H1 (cell line): ENCODE measurements around the gene IL3. TPM values are rescaled to one million over a fixed set of nuclear protein-coding genes. Genes with fewer than 3 reads are reported as not detected.

ENCODE experiments used
- CTCF ChIA-PET: fragments of 300-600 bp; sonication (Branson Sonifier 250); formaldehyde crosslinking; loops from one replicate; lab custom pipeline; 2021; ENCODE audit not compliant: partially characterized antibody; lab: Charles Lee
- POLR2A ChIA-PET: fragments of 300-600 bp; sonication (Branson Sonifier 250); formaldehyde crosslinking; loops from one replicate; lab custom pipeline; 2021; ENCODE audit warnings: inconsistent platforms; ENCODE audit not compliant: partially characterized antibody; lab: Charles Lee
- DNase-seq, 2 experiments: peaks; one replicate each; pipeline versions ENCODE4 v3.0.0 to v3.0.0-alpha.2; 2010 to 2022; ENCODE audit warnings: low spot score in 2 of 2, low read depth in 1 of 2, mixed read lengths in 1 of 2
- FAIRE-seq: peaks from 2 replicates; lab custom pipeline; 2011; peaks lifted over from hg19 to GRCh38; lab: Jason Lieb, UNC
- H2AFZ ChIP-seq: 2 replicates; pipeline ENCODE4 v1.8.1; 2012; ENCODE audit warnings: low read length, inconsistent platforms
- H2AK5ac ChIP-seq: 2 replicates; pipeline ENCODE4 v1.6.1; 2013; ENCODE audit warnings: low read depth, low read length
- H2BK120ac ChIP-seq: replicated peaks from 2 replicates; pipeline ENCODE3; 2013; ENCODE audit warnings: low read depth, low read length, inconsistent platforms
- H2BK12ac ChIP-seq: 2 replicates; pipeline ENCODE4 v1.6.1; 2013; ENCODE audit warnings: low read depth, low read length
- H2BK15ac ChIP-seq: 2 replicates; pipeline ENCODE4 v1.6.1; 2013; ENCODE audit warnings: low read length
- H2BK20ac ChIP-seq: 2 replicates; pipeline ENCODE4 v1.6.1; 2013; ENCODE audit warnings: low read length
- H2BK5ac ChIP-seq: 2 replicates; pipeline ENCODE4 v1.6.1; 2013; ENCODE audit warnings: low read depth, low read length
- H3K14ac ChIP-seq: 2 replicates; pipeline ENCODE4 v1.6.1; 2013; ENCODE audit warnings: inconsistent platforms; ENCODE audit not compliant: insufficient read length
- H3K18ac ChIP-seq: 2 replicates; pipeline ENCODE4 v1.6.1; 2013; ENCODE audit warnings: low read length; ENCODE audit errors: extremely low read depth
- H3K23ac ChIP-seq: 2 replicates; pipeline ENCODE4 v1.6.1; 2013; ENCODE audit warnings: inconsistent platforms; ENCODE audit not compliant: insufficient read length
- H3K23me2 ChIP-seq: 2 replicates; pipeline ENCODE4 v1.6.1; 2013; ENCODE audit warnings: low read depth, low read length
- H3K27ac ChIP-seq: 2 replicates; pipeline ENCODE4 v1.6.1; 2011; ENCODE audit warnings: low read depth, low read length, inconsistent platforms
- H3K27me3 ChIP-seq, 4 experiments: replicated peaks in 1 of 4; 1 replicate in 1 of 4; 2 replicates in 3 of 4; pipeline versions ENCODE4 v1.6.1 to v1.8.1; 2011 to 2013; ENCODE audit warnings: low read length in 3 of 4, mild to moderate bottlenecking in 3 of 4, inconsistent platforms in 2 of 4, mixed read lengths in 2 of 4, moderate library complexity in 1 of 4; ENCODE audit not compliant: control insufficient read depth in 3 of 4, insufficient read depth in 3 of 4; ENCODE audit errors: extremely low read depth in 1 of 4
- H3K36me3 ChIP-seq, 4 experiments: 2 replicates each; pipeline versions ENCODE4 v1.6.1 to v1.8.1; 2011 to 2013; ENCODE audit warnings: mild to moderate bottlenecking in 4 of 4, low read length in 3 of 4, moderate library complexity in 2 of 4, control low read depth in 1 of 4, inconsistent platforms in 1 of 4; ENCODE audit not compliant: insufficient read depth in 4 of 4, control insufficient read depth in 2 of 4
- H3K4ac ChIP-seq: replicated peaks from 2 replicates; pipeline ENCODE3; 2013; ENCODE audit warnings: low read length, low read depth, mixed read lengths, inconsistent platforms; ENCODE audit not compliant: insufficient read length
- H3K4me1 ChIP-seq, 4 experiments: replicated peaks in 1 of 4; 1 replicate in 1 of 4; 2 replicates in 3 of 4; pipeline versions ENCODE4 v1.6.1 to v1.8.1; 2011 to 2013; ENCODE audit warnings: low read length in 3 of 4, inconsistent platforms in 2 of 4, mixed read lengths in 1 of 4; ENCODE audit not compliant: insufficient read depth in 4 of 4, control insufficient read depth in 3 of 4
- H3K4me2 ChIP-seq, 2 experiments: 2 replicates each; pipeline versions ENCODE4 v1.6.1 to v1.8.1; 2011 to 2013; ENCODE audit warnings: low read depth in 2 of 2, low read length in 2 of 2, control low read depth in 1 of 2, inconsistent platforms in 1 of 2, mild to moderate bottlenecking in 1 of 2; ENCODE audit not compliant: insufficient read depth in 1 of 2
- H3K4me3 ChIP-seq, 4 experiments: fragments of 200-600, 300-600 bp in 1 of 4; sonication (generic), shearing (Covaris generic), sonication (Bioruptor Twin) in 1 of 4; 2 replicates each; pipeline versions ENCODE4 v1.5.1 to v1.8.1; 2011 to 2016; ENCODE audit warnings: low read length in 4 of 4, low read depth in 3 of 4, control low read depth in 2 of 4, inconsistent platforms in 2 of 4, mild to moderate bottlenecking in 2 of 4, mixed read lengths in 1 of 4, moderate library complexity in 1 of 4; ENCODE audit not compliant: insufficient read depth in 2 of 4; ENCODE audit errors: extremely low read depth in 1 of 4
- H3K56ac ChIP-seq: replicated peaks from 2 replicates; pipeline ENCODE3; 2013; ENCODE audit warnings: low read depth, mild to moderate bottlenecking, mixed read lengths, low read length, inconsistent platforms; ENCODE audit not compliant: insufficient read length
- H3K79me1 ChIP-seq: 2 replicates; pipeline ENCODE4 v1.6.1; 2013; ENCODE audit warnings: low read depth, low read length, control low read depth
- H3K79me2 ChIP-seq, 2 experiments: 2 replicates each; pipeline versions ENCODE4 v1.6.1 to v1.8.1; 2012 to 2013; ENCODE audit warnings: low read length in 2 of 2, mild to moderate bottlenecking in 2 of 2, inconsistent platforms in 1 of 2; ENCODE audit not compliant: insufficient read depth in 2 of 2, control insufficient read depth in 1 of 2
- H3K9ac ChIP-seq, 4 experiments: replicated peaks in 1 of 4; 1 replicate in 1 of 4; 2 replicates in 3 of 4; pipeline versions ENCODE4 v1.6.1 to v1.8.1; 2011 to 2013; ENCODE audit warnings: low read depth in 3 of 4, low read length in 3 of 4, control low read depth in 2 of 4, mild to moderate bottlenecking in 2 of 4, moderate library complexity in 2 of 4, inconsistent platforms in 1 of 4; ENCODE audit errors: extremely low read depth in 1 of 4
- H3K9me3 ChIP-seq, 2 experiments: 2 replicates each; pipeline versions ENCODE4 v1.6.1 to v1.8.1; 2012 to 2013; ENCODE audit warnings: mild to moderate bottlenecking in 2 of 2, moderate library complexity in 2 of 2, control low read depth in 1 of 2, inconsistent platforms in 1 of 2, low read depth in 1 of 2, low read length in 1 of 2, mixed read lengths in 1 of 2; ENCODE audit not compliant: insufficient read depth in 2 of 2
- H4K20me1 ChIP-seq, 2 experiments: replicated peaks in 1 of 2; 2 replicates each; pipeline versions ENCODE3 to v1.8.1; 2011 to 2013; ENCODE audit warnings: inconsistent platforms in 2 of 2, low read length in 2 of 2, mild to moderate bottlenecking in 1 of 2; ENCODE audit not compliant: insufficient read depth in 2 of 2, control insufficient read depth in 1 of 2
- H4K5ac ChIP-seq: 2 replicates; pipeline ENCODE4 v1.6.1; 2013; ENCODE audit warnings: low read length, low read depth, mixed read lengths, inconsistent platforms; ENCODE audit not compliant: insufficient read length
- H4K8ac ChIP-seq: 2 replicates; pipeline ENCODE4 v1.8.0; 2013; ENCODE audit warnings: mild to moderate bottlenecking, moderate library complexity, low read length, inconsistent platforms; ENCODE audit not compliant: insufficient read depth; ENCODE audit errors: extremely low read depth
- H4K91ac ChIP-seq: replicated peaks from 2 replicates; pipeline ENCODE3; 2013; ENCODE audit warnings: low read length, mixed read lengths, inconsistent platforms; ENCODE audit not compliant: insufficient read length
- ASH2L ChIP-seq: fragments of 200-600, 300-600 bp; sonication (generic); IDR thresholded peaks from one replicate; pipeline ENCODE4 v1.7.1; 2017; ENCODE audit warnings: low read length
- GABPA ChIP-seq: IDR thresholded peaks from 2 replicates; pipeline ENCODE4 v1.6.1; 2011; ENCODE audit warnings: mild to moderate bottlenecking, low read length, moderate library complexity, borderline replicate concordance; ENCODE audit not compliant: insufficient read depth
- HDAC6 ChIP-seq: IDR thresholded peaks from one replicate; pipeline ENCODE4 v1.7.1; 2012; ENCODE audit warnings: low read depth, mild to moderate bottlenecking, inconsistent platforms, low read length, moderate library complexity
- RXRA ChIP-seq: IDR thresholded peaks from 2 replicates; pipeline ENCODE4 v1.6.1; 2011; ENCODE audit warnings: low read depth, mild to moderate bottlenecking, low read length, moderate library complexity; ENCODE audit not compliant: insufficient read depth
- SP1 ChIP-seq: IDR thresholded peaks from 2 replicates; pipeline ENCODE4 v1.6.1; 2011; ENCODE audit warnings: low read depth, low read length
- WGBS, 2 experiments: shearing (Covaris generic) in 1 of 2; methylation state at CpG; one replicate each; pipeline versions ENCODE4 v1.1.6 to v1.1.7; 2013 to 2015; ENCODE audit warnings: low lambda C conversion rate in 2 of 2, mixed read lengths in 2 of 2, inconsistent platforms in 1 of 2, low coverage in 1 of 2, missing lambda C conversion rate in 1 of 2; ENCODE audit not compliant: insufficient replicate concordance in 2 of 2, insufficient coverage in 1 of 2, insufficient read length in 1 of 2; ENCODE audit errors: extremely low coverage in 1 of 2, missing lambda C conversion rate in 1 of 2; 5-methylcytosine and 5-hydroxymethylcytosine counted together
- polyA plus RNA-seq, 7 experiments: library from polyadenylated mRNA; depleted of rRNA in 3 of 7; stranded (reverse) in 5 of 7; unstranded in 2 of 7; fragments of >200 nt in 5 of 7; fragments of 200-250 nt in 2 of 7; gene quantifications; 1 replicate in 5 of 7; 2 replicates in 1 of 7; 4 replicates in 1 of 7; pipeline versions ENCODE4 v1.2.1 to v1.2.3, GENCODE V29; 2011 to 2013; ENCODE audit warnings: missing spikeins in 2 of 7, mixed read lengths in 2 of 7
- total RNA-seq: library from RNA; stranded (reverse); fragmentation: NEBNext Ultra II Directional; extraction: Animal tissue kit (Norgen Biotek cat#: 25700); gene quantifications from 2 replicates; pipeline ENCODE4 v1.2.1, GENCODE V29; 2021
- TF ChIP-seq, protein P1 (sequence below): IDR thresholded peaks from 2 replicates; pipeline ENCODE4 v1.6.1; 2012; ENCODE audit warnings: inconsistent platforms
- TF ChIP-seq, protein P2 (sequence below): IDR thresholded peaks from 2 replicates; pipeline ENCODE4 v1.6.1; 2012; ENCODE audit warnings: inconsistent platforms

The IL3 gene
- total and polyA plus RNA-seq, 2 of the 8 experiments (the other 6 are each of a cell fraction or from before 2014, with no cell fraction given): not detected

DNA sequence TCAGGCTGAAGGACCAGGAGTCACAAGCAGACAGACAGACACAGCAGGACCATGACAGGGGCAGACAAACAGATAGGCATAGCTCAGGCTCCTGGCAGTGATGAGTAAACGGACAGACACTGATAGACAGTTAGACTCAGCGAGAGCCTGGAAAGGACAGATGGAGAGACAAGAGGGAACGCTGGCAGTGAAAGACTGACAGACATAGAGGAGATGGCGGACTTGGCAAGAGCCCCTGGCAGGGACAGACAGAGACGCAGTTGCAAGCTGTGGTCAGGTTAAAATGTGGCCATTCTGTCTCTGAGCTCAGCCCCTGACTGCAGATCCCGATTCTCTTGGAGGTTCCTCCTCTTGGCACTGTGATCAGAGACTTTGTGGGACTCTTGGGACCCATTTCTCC lies 26.7 kb downstream of the IL3 start:
- no peak for FAIRE-seq
- no peak overlapping the region for H2AK5ac ChIP-seq
- H3K27me3 ChIP-seq: no peaks in the 10 kb centered on the region
- no peak overlapping the region for H3K18ac ChIP-seq
- no peak overlapping the region for H2BK15ac ChIP-seq
- no peak overlapping the region for H3K4me3 ChIP-seq
- whole genome bisulfite sequencing, 2 experiments: 95% methylated on average over 5 of the region's 6 CpGs; no CpG with 5 or more reads in 1 of the 2 experiments
- no peaks in the 10 kb centered on the region for H3K23me2 ChIP-seq
- H3K4me2 ChIP-seq: no peak overlapping the region
- H3K14ac ChIP-seq: no peak overlapping the region
- no peak overlapping the region for H4K5ac ChIP-seq
- H3K4ac ChIP-seq: no peak overlapping the region
- H3K79me2 ChIP-seq: no peaks in the 10 kb centered on the region
- H2BK20ac ChIP-seq: no peak overlapping the region
- H4K20me1 ChIP-seq: no peaks in the 10 kb centered on the region
- no peak overlapping the region for H4K8ac ChIP-seq
- no peak overlapping the region for H2BK5ac ChIP-seq
- POLR2A ChIA-PET: no interaction called here
- no peak for DNase-seq
- no peaks in the 10 kb centered on the region for H3K4me1 ChIP-seq
- H2AFZ ChIP-seq: no peak overlapping the region
- no peaks in the 10 kb centered on the region for H3K9me3 ChIP-seq
- H3K27ac ChIP-seq: no peak overlapping the region
- no peaks in the 10 kb centered on the region for H3K79me1 ChIP-seq
- H3K9ac ChIP-seq: no peak overlapping the region
- H3K56ac ChIP-seq: no peak overlapping the region
- no peaks in the 10 kb centered on the region for H3K36me3 ChIP-seq
- CTCF ChIA-PET: interaction anchor here (0.8 to 1.1 kb wide), 2 partner anchors 93 to 151 kb away, joined by 3 to 4 read pairs; no protein-coding TSS in a partner anchor
- H4K91ac ChIP-seq: no peak overlapping the region
- no peak overlapping the region for H2BK120ac ChIP-seq
- no peak overlapping the region for H2BK12ac ChIP-seq
- H3K23ac ChIP-seq: no peak overlapping the region
- TF ChIP-seq GABPA (no peak), HDAC6 (no peak), ASH2L (no peak), RXRA (no peak), SP1 (no peak)
- TF ChIP-seq, protein P1, sequence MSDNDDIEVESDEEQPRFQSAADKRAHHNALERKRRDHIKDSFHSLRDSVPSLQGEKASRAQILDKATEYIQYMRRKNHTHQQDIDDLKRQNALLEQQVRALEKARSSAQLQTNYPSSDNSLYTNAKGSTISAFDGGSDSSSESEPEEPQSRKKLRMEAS: no peak
- TF ChIP-seq, protein P2, sequence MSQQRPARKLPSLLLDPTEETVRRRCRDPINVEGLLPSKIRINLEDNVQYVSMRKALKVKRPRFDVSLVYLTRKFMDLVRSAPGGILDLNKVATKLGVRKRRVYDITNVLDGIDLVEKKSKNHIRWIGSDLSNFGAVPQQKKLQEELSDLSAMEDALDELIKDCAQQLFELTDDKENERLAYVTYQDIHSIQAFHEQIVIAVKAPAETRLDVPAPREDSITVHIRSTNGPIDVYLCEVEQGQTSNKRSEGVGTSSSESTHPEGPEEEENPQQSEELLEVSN: no peak
